GM12864 (cell line): ENCODE data around the gene GIGYF2.
"Not testable (repeated sequence)": the region's sequence is repeated elsewhere in the genome, so short reads cannot be mapped to it uniquely, and the experiment has no call there.

ENCODE experiments used
- DNase-seq: peaks from one replicate; pipeline ENCODE4 v3.0.0-alpha.2; 2011; ENCODE audit warnings: low read depth
- H3K4me3 ChIP-seq: 2 replicates; pipeline ENCODE4 v1.5.1; 2011; ENCODE audit warnings: mild to moderate bottlenecking, low read depth, low read length, control low read depth
- TF ChIP-seq, protein P1 (sequence below): IDR thresholded peaks from 2 replicates; pipeline ENCODE4 v1.5.1; 2011; ENCODE audit warnings: low read depth, mild to moderate bottlenecking, moderate library complexity, low read length, control low read depth, inconsistent platforms; ENCODE audit errors: missing control alignments

Gene GIGYF2

DNA sequence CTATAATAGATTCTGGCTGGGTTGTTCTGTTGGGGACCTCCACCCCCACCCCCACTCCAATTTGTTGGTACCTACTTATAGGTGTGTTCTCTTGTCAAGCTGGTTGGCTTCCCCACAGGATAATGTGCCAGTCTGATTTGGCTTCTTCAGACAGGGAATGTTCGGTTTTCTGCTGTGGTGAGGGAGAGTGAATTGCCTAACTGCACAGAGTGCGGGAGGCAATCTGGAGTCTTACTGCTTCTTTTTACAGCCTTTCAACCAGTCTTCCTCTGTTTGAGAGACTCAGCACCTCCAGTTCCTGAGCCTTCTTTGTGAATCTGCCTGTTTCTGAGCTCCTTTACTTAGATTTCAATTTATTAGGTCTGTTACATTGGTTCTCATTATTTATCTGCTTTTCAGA, 145.6 kb downstream of the GIGYF2 start:
- DNase-seq: no peak
- H3K4me3 ChIP-seq: no peak overlapping the region
- TF ChIP-seq, protein P1, sequence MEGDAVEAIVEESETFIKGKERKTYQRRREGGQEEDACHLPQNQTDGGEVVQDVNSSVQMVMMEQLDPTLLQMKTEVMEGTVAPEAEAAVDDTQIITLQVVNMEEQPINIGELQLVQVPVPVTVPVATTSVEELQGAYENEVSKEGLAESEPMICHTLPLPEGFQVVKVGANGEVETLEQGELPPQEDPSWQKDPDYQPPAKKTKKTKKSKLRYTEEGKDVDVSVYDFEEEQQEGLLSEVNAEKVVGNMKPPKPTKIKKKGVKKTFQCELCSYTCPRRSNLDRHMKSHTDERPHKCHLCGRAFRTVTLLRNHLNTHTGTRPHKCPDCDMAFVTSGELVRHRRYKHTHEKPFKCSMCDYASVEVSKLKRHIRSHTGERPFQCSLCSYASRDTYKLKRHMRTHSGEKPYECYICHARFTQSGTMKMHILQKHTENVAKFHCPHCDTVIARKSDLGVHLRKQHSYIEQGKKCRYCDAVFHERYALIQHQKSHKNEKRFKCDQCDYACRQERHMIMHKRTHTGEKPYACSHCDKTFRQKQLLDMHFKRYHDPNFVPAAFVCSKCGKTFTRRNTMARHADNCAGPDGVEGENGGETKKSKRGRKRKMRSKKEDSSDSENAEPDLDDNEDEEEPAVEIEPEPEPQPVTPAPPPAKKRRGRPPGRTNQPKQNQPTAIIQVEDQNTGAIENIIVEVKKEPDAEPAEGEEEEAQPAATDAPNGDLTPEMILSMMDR: no peak

DNA sequence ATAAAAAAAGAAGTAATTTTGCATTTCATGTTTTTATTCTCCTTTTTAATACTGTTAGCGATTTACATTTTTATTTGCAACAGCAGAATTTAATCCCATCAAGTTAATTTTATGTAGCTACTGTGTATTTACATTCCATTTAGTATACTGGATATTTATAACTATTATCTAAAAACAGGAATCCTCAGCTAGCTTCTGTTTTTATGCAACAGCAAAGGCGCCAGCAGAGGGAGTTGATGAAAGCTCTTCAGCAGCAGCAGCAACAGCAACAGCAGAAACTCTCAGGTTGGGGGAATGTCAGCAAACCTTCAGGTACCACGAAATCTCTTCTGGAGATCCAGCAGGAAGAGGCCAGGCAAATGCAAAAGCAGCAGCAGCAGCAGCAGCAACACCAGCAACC, 146.7 kb downstream of the GIGYF2 start:
- TF ChIP-seq, protein P1: no peak
- no peak overlapping the region for H3K4me3 ChIP-seq
- no peak for DNase-seq

GRCh38 chr2:232846055-232846454, 148.9 kb downstream of the GIGYF2 start:
- TF ChIP-seq, protein P1: no peak
- DNase-seq: no peak
- H3K4me3 ChIP-seq: no peak overlapping the region

GRCh38 chr2:232850039-232850438, 152.9 kb downstream of the GIGYF2 start:
- TF ChIP-seq, protein P1: no peak
- H3K4me3 ChIP-seq: no peak overlapping the region
- DNase-seq: no peak

GRCh38 chr2:232852081-232852480, 154.9 kb downstream of the GIGYF2 start:
- DNase-seq, H3K4me3 ChIP-seq: not testable (repeated sequence)

GRCh38 chr2:232852676-232853075, 155.5 kb downstream of the GIGYF2 start:
- H3K4me3 ChIP-seq: no peak overlapping the region
- TF ChIP-seq, protein P1: no peak
- no peak for DNase-seq

DNA sequence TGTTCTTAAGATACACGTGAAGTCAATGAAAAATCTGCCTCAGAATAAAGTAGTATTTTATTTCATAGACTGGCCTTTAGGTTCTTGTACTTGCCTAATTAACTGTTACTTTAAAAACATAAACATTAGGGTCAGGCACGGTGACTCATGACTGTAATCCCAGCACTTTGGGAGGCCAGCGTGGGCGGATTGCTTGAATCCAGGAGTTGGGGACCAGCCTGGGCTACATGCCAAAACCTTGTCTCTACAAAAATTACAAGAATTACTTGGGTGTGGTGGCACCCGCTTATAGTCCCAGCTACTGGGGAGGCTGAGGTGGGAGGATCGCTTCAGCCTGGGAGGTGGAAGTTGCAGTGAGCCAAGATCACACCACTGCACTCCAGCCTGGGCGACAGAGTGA, 157.0 kb downstream of the GIGYF2 start:
- no peak overlapping the region for H3K4me3 ChIP-seq
- TF ChIP-seq, protein P1: no peak
- no peak for DNase-seq

GRCh38 chr2:232857158-232857563, 160.0 kb downstream of the GIGYF2 start:
- DNase-seq: no peak
- no peak overlapping the region for H3K4me3 ChIP-seq
- TF ChIP-seq, protein P1: no peak
